HG03432 (cell line): ENCODE data around the gene CADM1.

Experiments
- ATAC-seq: cut with Tn5 transposase; IDR thresholded peaks from one replicate; pipeline ENCODE4 v1.9.1; 2021; ENCODE audit warnings: mild to moderate bottlenecking, moderate library complexity; ENCODE audit not compliant: unreplicated experiment

Gene CADM1

GRCh38 chr11:115290479-115290878, 213.7 kb downstream of the CADM1 start:
- ATAC-seq, result no peak

GRCh38 chr11:115287266-115287665, 216.9 kb downstream of the CADM1 start:
- no peak for ATAC-seq

- ATAC-seq, result no peak
These were observed 217.6 kb downstream of the CADM1 start for GRCh38 chr11:115286614-115287013.

GRCh38 chr11:115284773-115285172, 219.4 kb downstream of the CADM1 start:
- ATAC-seq, result no peak

GRCh38 chr11:115282923-115283322, 221.3 kb downstream of the CADM1 start:
- ATAC-seq, result no peak

GRCh38 chr11:115280775-115281174, 223.4 kb downstream of the CADM1 start:
- ATAC-seq, result no peak

GRCh38 chr11:115279813-115280761, 224.1 kb downstream of the CADM1 start:
- ATAC-seq, result no peak

GRCh38 chr11:115276799-115277198, 227.4 kb downstream of the CADM1 start:
- no peak for ATAC-seq

- no peak for ATAC-seq
These were observed 228.0 kb downstream of the CADM1 start for GRCh38 chr11:115276191-115276590.

- no peak for ATAC-seq
These were observed 229.2 kb downstream of the CADM1 start for GRCh38 chr11:115275045-115275444.

- no peak for ATAC-seq
These were observed 231.3 kb downstream of the CADM1 start for GRCh38 chr11:115272925-115273324.

- no peak for ATAC-seq
These were observed 232.6 kb downstream of the CADM1 start for GRCh38 chr11:115271643-115272042.

GRCh38 chr11:115269191-115269950, 234.8 kb downstream of the CADM1 start:
- no peak for ATAC-seq

- no peak for ATAC-seq
These were observed 236.3 kb downstream of the CADM1 start for GRCh38 chr11:115267871-115268270.

- ATAC-seq, result no peak
These were observed 236.9 kb downstream of the CADM1 start for GRCh38 chr11:115267238-115267781.

- ATAC-seq, result no peak
These were observed 238.1 kb downstream of the CADM1 start for GRCh38 chr11:115266066-115266639.

GRCh38 chr11:115263799-115264656, 240.2 kb downstream of the CADM1 start:
- no peak for ATAC-seq

- ATAC-seq, result no peak
These were observed 246.0 kb downstream of the CADM1 start for GRCh38 chr11:115258216-115258615.

GRCh38 chr11:115257678-115258077, 246.5 kb downstream of the CADM1 start:
- ATAC-seq, result no peak

GRCh38 chr11:115257270-115257669, 246.9 kb downstream of the CADM1 start:
- ATAC-seq, result no peak
